GM12891 (cell line): Measurements from ENCODE around the gene GLYR1.

Experiments
- DNase-seq: peaks from one replicate; pipeline ENCODE4 v3.0.0; 2011; ENCODE audit warnings: low spot score; ENCODE audit not compliant: insufficient read length
- FAIRE-seq: peaks from 2 replicates; lab custom pipeline; 2011; peaks lifted over from hg19 to GRCh38; lab: Jason Lieb, UNC
- PAX5 ChIP-seq: IDR thresholded peaks from 2 replicates; pipeline ENCODE4 v1.6.1; 2011; ENCODE audit warnings: low read length, moderate library complexity, mild to moderate bottlenecking; ENCODE audit not compliant: insufficient read depth, severe bottlenecking
- POLR2A ChIP-seq: IDR thresholded peaks from 2 replicates; pipeline ENCODE4 v1.6.1; 2011; ENCODE audit warnings: low read depth, low read length, control low read depth
- POLR2AphosphoS5 ChIP-seq: IDR thresholded peaks from 2 replicates; pipeline ENCODE4 v1.6.1; 2011; ENCODE audit warnings: low read depth, low read length, control low read depth
- POU2F2 ChIP-seq: IDR thresholded peaks from 2 replicates; pipeline ENCODE4 v1.6.1; 2011; ENCODE audit warnings: low read depth, mild to moderate bottlenecking, control low read depth, low read length, moderate library complexity
- SPI1 ChIP-seq: IDR thresholded peaks from 2 replicates; pipeline ENCODE4 v1.6.1; 2011; ENCODE audit warnings: low read depth, low read length, control low read depth
- TAF1 ChIP-seq: IDR thresholded peaks from 2 replicates; pipeline ENCODE4 v1.6.1; 2011; ENCODE audit warnings: low read depth, low read length, control low read depth

GLYR1 gene

GRCh38 chr16:4855371-4855770 is 8.3 kb upstream of the GLYR1 start:
- DNase-seq (no peak), FAIRE-seq (no peak)
- TF ChIP-seq POLR2A (no peak), POU2F2 (no peak), TAF1 (no peak), SPI1 (no peak), PAX5 (no peak), POLR2AphosphoS5 (no peak)

GRCh38 chr16:4852221-4852872 is 5.3 kb upstream of the GLYR1 start:
- TF ChIP-seq PAX5 (no peak), SPI1 (no peak)
- FAIRE-seq, result no peak
- DNase-seq, result no peak

- TF ChIP-seq PAX5, result no peak
- no peak for TF ChIP-seq POLR2AphosphoS5
- TF ChIP-seq POLR2A, result no peak
- no peak for TF ChIP-seq POU2F2
- no peak for TF ChIP-seq TAF1
- TF ChIP-seq SPI1, result no peak
- DNase-seq (no peak), FAIRE-seq (no peak)
Measured at GRCh38 chr16:4850211-4850610, 3.1 kb upstream of the GLYR1 start.

GRCh38 chr16:4847774-4848587 is 893 bp upstream of the GLYR1 start:
- FAIRE-seq (peak; percentile 75), DNase-seq (peak; percentile 42)
- TF ChIP-seq POLR2A, result no peak
- no peak for TF ChIP-seq TAF1

- DNase-seq (peak; percentile 25), FAIRE-seq (peak; percentile 51)
- TF ChIP-seq SPI1 (peak; percentile 27; the same call in 1 of the 2 replicates), POLR2A (no peak; the same call in 1 of the 2 replicates), PAX5 (peak; percentile 90)
Measured at GRCh38 chr16:4846503-4846900, 586 bp downstream of the GLYR1 start.

- no peak for TF ChIP-seq SPI1
- TF ChIP-seq POLR2A, result no peak
- TF ChIP-seq PAX5, result no peak
- TF ChIP-seq POU2F2, result no peak
- no peak for TF ChIP-seq POLR2AphosphoS5
- no peak for TF ChIP-seq TAF1
- FAIRE-seq (no peak), DNase-seq (no peak)
Measured at GRCh38 chr16:4840984-4841383, 6.1 kb downstream of the GLYR1 start.

GRCh38 chr16:4839942-4840341 is 7.1 kb downstream of the GLYR1 start:
- DNase-seq (no peak), FAIRE-seq (no peak)

GRCh38 chr16:4837733-4838501 is 9.2 kb downstream of the GLYR1 start:
- TF ChIP-seq PAX5 (no peak), TAF1 (no peak), POLR2A (no peak), POLR2AphosphoS5 (no peak), POU2F2 (no peak), SPI1 (no peak)
- no peak for FAIRE-seq
- DNase-seq, result no peak

More at GRCh38 chr16:4839942-4840341, 7.1 kb downstream of the GLYR1 start:
- TF ChIP-seq TAF1, result no peak
- no peak for TF ChIP-seq POU2F2
- no peak for TF ChIP-seq SPI1
- TF ChIP-seq POLR2AphosphoS5, result no peak
- no peak for TF ChIP-seq PAX5
- TF ChIP-seq POLR2A, result no peak

- FAIRE-seq, result no peak
- TF ChIP-seq POU2F2 (no peak), POLR2AphosphoS5 (no peak), TAF1 (no peak), PAX5 (no peak), POLR2A (no peak), SPI1 (no peak)
- DNase-seq, result no peak
Measured at GRCh38 chr16:4836727-4837126, 10.4 kb downstream of the GLYR1 start.
